Body of pancreas (tissue), 4 donors: Measurements from ENCODE around the gene CCDC71L.

ENCODE experiments used
- POLR2A ChIP-seq, 3 donors: fragments of 450-650 bp; IDR thresholded peaks; one replicate each; pipeline ENCODE4 v1.6.1; 2016; ENCODE audit warnings: antibody characterized with exemption in 3 of 3, mild to moderate bottlenecking in 2 of 3
- TF ChIP-seq, protein P1 (sequence below), 7 experiments: fragments of 450-650 bp in 4 of 7; fragments of 200-600 bp in 3 of 7; sonication (generic) in 3 of 7; IDR thresholded peaks; one replicate each; pipeline ENCODE4 v1.5.1; 2016 to 2019; ENCODE audit warnings: antibody characterized with exemption in 7 of 7

DNA sequence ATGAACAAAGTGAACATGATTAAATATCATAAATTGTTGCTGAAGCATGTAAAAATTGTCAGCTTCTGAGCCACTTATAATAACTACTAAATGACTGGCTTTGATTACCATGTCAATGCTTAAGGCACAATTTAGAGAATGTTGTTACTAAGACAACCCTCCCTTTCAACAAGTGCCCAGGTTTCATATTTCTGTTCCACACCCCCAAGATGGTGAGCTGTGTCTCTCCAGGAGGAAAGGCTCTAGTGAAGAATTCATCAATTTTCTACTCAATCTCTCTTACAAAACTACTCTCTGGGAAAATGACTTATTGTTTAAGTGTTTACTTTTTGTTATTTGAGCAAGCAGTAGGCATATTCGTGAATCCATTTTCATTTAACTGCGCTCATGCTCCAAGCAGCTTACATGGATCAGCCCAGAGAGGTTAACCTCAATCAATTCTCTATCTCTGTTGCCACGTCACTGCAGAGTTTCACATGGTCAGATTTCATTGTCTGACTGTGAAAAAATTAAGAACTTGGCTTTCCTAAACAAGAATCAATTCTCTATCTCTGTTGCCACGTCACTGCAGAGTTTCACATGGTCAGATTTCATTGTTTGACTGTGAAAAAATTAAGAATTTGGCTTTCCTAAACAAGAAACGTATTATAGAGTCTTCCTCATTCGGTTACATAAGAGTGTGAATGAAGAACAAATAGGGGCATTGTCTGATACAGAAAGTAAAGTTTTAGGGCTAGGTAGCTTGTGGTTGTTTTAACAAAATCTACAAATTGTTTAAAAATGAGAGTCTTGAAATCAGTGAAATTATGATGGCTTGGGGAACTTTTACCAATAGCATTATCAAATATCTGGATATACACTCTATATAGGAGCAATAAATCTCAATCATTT is 49.7 kb downstream of the CCDC71L start:
- TF ChIP-seq POLR2A (IDR thresholded peaks at IDR 0.05): no peak
- TF ChIP-seq, protein P1, sequence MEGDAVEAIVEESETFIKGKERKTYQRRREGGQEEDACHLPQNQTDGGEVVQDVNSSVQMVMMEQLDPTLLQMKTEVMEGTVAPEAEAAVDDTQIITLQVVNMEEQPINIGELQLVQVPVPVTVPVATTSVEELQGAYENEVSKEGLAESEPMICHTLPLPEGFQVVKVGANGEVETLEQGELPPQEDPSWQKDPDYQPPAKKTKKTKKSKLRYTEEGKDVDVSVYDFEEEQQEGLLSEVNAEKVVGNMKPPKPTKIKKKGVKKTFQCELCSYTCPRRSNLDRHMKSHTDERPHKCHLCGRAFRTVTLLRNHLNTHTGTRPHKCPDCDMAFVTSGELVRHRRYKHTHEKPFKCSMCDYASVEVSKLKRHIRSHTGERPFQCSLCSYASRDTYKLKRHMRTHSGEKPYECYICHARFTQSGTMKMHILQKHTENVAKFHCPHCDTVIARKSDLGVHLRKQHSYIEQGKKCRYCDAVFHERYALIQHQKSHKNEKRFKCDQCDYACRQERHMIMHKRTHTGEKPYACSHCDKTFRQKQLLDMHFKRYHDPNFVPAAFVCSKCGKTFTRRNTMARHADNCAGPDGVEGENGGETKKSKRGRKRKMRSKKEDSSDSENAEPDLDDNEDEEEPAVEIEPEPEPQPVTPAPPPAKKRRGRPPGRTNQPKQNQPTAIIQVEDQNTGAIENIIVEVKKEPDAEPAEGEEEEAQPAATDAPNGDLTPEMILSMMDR (IDR thresholded peaks at IDR 0.05): no peak
